HG03280 (cell line): ENCODE measurements around the gene INPP5F.
A peak's percentile ranks its signal among the peaks of the same experiment; 100 is the strongest.
"Not testable (repeated sequence)": the region's sequence is repeated elsewhere in the genome, so short reads cannot be mapped to it uniquely, and the experiment has no call there.

Source experiments
- ATAC-seq: cut with Tn5 transposase; IDR thresholded peaks from one replicate; pipeline ENCODE4 v1.9.1; 2021; ENCODE audit warnings: mild to moderate bottlenecking, moderate library complexity; ENCODE audit not compliant: unreplicated experiment

INPP5F gene

GRCh38 chr10:119859420-119860258, 133.8 kb downstream of the INPP5F start:
- no peak for ATAC-seq

GRCh38 chr10:119860866-119861607, 135.2 kb downstream of the INPP5F start:
- ATAC-seq = no peak

- ATAC-seq = no peak
These were observed 136.7 kb downstream of the INPP5F start for GRCh38 chr10:119862524-119862923.

GRCh38 chr10:119863951-119864565, 138.2 kb downstream of the INPP5F start:
- no peak for ATAC-seq

- ATAC-seq = no peak
These were observed 139.9 kb downstream of the INPP5F start for GRCh38 chr10:119865699-119866240.

GRCh38 chr10:119867317-119867716, 141.5 kb downstream of the INPP5F start:
- no peak for ATAC-seq

- ATAC-seq = not testable (repeated sequence)
These were observed 143.5 kb downstream of the INPP5F start for GRCh38 chr10:119869398-119869797.

GRCh38 chr10:119871881-119872609, 146.2 kb downstream of the INPP5F start:
- ATAC-seq = peak; percentile 36

GRCh38 chr10:119872610-119872859, 146.7 kb downstream of the INPP5F start, which contains the start of gene MCMBP:
MCMBP (minus strand) TSS chr10:119872843; CDS start chr10:119872584, 259 bp downstream.
- no peak for ATAC-seq

- peak; percentile 91 for ATAC-seq
These were observed 147.2 kb downstream of the INPP5F start for GRCh38 chr10:119872860-119873681.

- no peak for ATAC-seq
These were observed 152.7 kb downstream of the INPP5F start for GRCh38 chr10:119878524-119878923.
